22Rv1 (cell line): ENCODE results near the gene FIGNL2.
A peak's percentile ranks its signal among the peaks of the same experiment; 100 is the strongest.

Source experiments
- ZFX ChIP-seq: fragments of 450-650 bp; IDR thresholded peaks from 2 replicates; pipeline ENCODE4 v1.6.1; 2017; ENCODE audit warnings: antibody characterized with exemption, borderline replicate concordance
- TF ChIP-seq, protein P1 (sequence below): fragments of 450-650 bp; IDR thresholded peaks from 2 replicates; pipeline ENCODE4 v1.5.1; 2017; ENCODE audit warnings: mild to moderate bottlenecking

DNA sequence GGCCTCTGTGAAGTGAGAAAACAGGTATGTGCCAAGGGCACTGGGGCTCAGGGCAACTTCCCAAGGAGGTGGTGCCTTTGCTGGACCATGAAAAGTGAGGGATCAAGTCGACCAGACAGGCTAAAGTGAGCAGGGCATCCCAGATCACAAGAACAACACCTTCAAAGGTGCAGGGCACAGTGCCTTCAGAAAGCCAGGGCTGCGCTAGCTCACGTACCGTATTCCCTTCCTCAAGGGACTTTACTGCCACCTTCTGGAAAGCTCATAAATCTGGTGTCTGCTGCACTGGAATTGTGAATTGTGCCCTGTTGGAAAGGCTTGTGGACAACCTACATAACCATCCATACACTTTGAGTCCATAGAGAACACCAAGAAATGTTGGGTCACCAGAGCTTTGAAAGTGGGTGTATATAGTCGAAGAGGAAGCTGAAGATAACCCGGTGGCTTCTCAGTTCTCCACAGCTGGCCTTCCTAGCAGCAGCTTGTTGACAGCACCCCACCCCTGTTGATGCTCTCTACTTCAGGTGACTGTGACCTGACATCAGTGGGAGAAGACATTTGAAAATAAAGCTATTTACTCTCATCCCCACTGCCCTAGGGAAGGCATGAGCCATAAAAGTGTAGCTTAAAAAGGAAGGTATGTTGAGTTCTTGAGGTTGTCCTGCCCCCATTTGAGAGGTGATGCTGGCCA, 24.5 kb downstream of the FIGNL2 start:
- TF ChIP-seq, protein P1, sequence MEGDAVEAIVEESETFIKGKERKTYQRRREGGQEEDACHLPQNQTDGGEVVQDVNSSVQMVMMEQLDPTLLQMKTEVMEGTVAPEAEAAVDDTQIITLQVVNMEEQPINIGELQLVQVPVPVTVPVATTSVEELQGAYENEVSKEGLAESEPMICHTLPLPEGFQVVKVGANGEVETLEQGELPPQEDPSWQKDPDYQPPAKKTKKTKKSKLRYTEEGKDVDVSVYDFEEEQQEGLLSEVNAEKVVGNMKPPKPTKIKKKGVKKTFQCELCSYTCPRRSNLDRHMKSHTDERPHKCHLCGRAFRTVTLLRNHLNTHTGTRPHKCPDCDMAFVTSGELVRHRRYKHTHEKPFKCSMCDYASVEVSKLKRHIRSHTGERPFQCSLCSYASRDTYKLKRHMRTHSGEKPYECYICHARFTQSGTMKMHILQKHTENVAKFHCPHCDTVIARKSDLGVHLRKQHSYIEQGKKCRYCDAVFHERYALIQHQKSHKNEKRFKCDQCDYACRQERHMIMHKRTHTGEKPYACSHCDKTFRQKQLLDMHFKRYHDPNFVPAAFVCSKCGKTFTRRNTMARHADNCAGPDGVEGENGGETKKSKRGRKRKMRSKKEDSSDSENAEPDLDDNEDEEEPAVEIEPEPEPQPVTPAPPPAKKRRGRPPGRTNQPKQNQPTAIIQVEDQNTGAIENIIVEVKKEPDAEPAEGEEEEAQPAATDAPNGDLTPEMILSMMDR, result peak; percentile 89
- TF ChIP-seq ZFX, result no peak
